NCI-H524 treated with DMSO at 0.1 percent for 48 hours (cell line): ENCODE data around the gene ZNF710.
A peak's percentile ranks its signal among the peaks of the same experiment; 100 is the strongest.
"Not testable (repeated sequence)": the region's sequence is repeated elsewhere in the genome, so short reads cannot be mapped to it uniquely, and the experiment has no call there.

Experiments used
- DNase-seq: peaks from one replicate; lab custom pipeline; 2025; lab: John Stamatoyannopoulos, UW

ZNF710 gene

DNA sequence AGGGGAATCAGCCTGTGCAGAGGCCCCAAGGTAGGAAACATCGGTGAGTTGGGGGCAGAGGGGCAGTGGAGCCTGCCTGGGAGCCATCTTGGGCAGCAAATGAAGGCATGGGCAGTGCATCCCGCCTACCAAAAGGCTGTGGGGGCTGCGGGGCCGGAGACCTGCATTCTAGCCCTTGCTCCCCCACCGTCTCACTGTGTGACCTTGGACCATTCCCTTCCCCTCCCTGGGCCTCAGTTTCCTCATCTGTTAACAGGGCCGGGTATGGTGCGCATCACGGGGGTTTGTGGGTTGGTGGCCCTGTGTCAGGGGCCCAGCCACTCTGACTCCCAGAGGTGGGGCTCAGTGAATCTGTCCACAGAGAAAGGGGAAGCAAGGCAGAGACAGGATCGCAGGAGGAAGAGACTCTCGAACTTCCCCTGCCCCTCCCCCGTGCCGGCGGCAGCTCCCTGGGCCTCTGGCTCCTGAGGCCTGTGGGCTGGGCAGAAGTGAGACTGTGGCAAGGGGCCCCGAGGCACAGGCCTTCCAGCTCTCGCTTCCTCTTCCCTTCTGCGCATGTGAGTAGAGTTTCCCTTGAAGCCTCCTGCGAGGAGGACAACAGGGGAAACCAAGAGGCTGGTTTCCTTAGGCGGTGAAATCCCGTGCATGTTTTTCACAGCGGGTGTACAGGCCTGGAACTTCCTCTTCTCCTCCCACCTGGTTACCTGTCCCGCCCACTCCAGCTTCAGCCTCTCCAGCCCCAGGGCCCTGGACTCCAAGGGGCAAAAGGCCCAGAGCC lies 58.3 kb downstream of the ZNF710 start:
- DNase-seq = no peak

DNA sequence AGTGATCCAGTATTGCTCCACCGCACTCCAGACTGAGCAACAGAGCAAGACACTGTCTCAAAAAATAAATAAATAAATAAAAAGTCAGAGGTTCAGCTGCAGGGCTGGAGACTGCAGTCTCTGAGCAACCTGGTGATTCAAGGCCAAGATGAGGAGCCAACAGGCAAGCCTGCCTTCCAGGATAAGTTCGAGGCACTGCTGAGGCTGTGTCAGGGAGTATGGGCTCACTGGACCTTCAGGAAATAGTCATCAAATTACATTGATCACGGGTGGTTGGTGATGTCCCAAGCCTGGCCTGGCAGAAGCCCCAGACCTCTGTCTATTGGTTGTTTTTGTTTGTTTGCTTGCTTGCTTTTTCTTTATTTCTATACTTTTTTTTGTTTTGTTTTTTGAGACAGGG lies 59.7 kb downstream of the ZNF710 start:
- no peak for DNase-seq

DNA sequence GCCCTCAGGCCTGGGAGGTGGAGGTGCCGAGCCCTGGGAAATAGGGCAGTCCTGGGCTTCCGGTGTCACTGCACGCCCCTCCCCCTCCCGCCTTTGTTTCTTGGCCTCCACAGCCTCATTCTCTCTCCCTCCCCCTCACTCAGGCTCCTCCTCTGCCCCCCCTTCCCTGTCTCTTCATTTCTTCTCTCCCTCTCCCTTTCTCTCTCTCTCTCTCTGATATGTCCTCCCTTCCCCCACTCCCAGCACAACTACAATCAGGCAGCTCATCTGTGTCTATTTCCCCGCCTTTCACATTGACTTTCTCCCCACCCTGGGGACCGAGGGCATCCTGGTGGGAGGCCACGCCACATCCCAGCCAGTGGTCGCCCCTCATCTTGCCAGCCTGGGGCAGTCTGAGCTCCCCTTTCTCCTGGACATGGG lies 60.9 kb downstream of the ZNF710 start:
- DNase-seq = no peak

DNA sequence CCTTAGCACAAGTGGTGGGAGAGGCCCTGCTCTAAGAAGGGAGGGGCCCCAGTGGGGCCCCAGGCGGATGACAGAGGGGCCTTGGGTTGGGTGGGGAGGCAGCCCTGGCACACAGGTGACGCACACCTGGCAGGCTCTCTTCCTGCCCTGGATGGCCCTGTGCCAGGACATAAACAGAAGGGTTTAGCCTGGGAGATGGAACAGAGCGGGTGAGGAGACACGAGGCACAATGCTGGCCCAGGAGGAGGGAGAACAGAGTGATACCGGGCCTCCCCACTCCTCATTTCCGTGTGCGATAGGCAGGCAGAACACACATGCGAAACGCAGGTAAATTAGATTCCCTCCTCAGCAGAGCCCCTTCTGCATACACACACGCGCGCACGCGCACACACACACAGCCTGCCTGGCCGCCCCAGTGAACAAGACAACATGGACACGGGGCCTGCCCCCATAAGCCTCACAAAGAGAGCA lies 61.4 kb downstream of the ZNF710 start:
- no peak for DNase-seq

DNA sequence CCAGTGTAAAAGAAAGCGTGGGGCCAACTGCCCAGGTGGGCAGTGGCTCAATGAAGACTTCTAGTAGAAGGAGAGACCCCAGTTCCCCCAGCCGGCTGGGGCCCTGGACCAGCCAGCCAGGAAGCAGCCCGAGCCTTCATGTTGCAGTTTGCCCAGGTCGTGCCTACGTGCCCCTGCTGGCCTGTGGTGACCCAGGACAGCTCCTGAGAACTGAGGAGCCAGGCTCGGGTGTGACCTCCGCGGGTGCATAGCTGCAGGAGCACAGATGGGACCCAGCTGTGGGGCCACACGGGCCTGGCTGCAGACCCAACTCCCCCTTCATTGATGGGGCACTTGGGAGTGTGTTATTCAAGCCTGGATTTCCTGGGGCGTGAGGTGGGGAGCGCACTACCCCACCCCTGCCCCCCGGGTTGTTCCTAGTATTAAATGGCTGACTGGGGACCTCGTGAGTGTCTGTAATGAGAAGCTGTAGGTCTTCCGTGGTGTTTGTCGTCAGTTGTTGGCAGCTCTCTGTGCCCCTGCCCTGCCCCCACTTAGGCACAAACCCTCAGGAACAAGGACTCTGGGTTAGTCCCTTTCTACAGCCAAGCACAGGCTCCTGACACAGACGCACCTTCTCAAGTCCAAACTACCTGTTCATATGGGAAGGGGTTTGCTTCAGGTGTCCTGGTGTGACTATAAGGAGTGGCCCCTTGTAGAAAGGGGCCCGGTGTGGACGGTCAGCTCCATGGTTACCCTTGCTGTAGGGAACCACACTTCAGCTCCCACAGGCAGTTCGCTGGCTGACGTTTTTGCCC lies 62.0 kb downstream of the ZNF710 start:
- DNase-seq = no peak

DNA sequence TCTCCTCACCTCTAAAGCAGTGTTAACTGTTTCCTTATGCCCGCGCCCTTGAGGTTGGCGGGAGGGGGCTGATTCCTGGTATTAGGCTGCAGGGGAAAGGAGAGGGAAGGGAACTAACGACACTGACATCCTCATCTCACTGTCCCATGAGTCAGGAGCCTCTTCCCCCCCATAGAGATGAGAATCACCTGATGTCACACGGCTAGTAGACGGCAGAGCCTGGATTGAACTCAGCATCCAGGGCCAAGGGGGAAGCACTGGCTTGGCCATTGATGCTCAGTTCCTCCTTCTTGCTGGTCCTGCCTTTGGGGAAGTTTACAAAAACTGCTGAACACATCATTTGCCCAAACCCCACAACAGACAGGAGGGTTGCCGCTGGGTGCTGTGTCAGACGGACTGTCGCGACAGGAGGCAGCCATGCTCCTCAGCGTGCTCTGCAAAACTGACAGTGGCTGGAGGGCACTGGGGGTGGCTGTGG lies 62.7 kb downstream of the ZNF710 start:
- no peak for DNase-seq

DNA sequence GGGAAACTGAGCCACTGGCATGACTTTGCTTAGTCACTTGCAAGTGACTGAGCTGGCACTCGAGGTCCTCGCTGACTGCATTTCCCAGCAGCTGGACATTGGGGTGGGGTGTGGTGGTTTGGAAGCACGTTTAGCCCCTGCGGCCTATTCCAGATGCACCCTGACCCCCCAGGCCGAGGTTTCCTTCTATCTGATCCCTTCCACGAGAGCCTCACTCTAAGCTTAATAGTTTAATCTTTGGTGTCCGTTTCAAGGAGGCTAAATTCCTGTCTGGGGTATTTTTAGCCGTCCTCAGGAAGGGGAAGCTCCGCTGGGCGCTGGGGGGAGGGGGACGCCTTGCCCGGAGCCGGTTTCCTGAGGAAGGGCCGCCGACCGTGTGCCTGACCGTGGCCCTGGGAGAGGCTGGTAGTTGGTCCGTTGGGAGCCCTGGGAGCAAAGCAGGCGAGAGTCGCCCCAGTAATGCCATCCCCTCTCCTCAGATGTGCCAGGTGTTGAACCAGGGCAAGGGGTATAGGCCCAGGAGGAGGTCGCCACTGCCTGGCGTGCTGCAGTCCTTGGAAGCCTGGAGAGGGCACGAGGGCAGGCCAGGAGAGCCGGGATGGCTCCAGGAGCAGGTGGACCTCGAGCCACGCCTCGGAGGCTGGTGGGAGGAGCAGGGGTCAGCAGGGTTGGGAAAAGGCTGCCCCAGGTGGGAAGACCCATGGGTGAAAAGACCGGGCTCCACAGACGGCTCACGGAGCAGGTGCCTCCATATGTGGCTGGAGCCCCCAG lies 64.0 kb downstream of the ZNF710 start:
- no peak for DNase-seq

DNA sequence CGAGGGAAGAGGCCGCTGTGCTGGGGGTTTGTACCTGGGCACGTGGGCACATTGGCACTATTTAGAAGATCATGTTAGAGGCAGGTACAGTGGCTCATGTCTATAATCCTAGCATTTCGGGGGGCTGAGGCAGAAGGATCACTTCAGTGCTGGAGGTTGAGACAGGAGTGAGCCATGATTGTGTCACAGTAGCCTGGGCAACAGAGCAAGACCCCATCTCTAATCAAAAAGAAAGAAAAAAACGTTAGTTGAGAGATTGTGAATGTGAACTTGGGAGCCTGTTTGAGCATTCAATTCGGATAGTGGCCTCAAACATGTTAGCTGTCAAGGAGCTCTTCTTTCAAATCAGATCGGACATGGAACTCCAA lies 64.5 kb downstream of the ZNF710 start:
- DNase-seq = no peak

DNA sequence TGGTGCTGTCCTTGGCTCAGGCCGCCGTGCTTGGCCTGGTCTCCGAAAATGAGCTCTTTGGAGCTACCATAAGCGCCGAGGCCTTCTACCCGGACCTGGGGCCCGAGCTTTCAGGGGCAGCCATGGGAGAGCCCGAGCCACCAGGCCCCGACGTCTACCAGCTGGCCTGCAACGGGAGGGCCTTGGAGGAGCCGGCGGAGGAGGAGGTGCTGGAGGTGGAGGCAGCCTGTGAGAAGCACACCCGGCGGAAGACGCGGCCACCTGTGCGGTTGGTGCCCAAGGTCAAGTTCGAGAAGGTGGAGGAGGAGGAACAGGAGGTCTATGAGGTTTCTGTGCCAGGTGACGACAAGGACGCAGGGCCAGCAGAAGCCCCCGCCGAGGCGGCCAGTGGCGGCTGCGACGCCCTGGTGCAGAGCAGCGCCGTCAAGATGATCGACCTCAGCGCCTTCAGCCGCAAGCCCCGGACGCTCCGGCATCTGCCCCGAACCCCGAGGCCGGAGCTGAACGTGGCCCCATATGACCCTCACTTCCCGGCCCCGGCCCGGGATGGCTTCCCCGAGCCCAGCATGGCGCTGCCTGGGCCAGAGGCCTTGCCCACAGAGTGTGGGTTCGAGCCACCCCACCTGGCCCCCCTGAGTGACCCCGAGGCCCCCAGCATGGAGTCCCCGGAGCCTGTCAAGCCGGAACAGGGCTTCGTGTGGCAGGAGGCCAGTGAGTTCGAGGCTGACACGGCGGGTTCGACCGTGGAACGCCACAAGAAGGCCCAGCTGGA lies 66.2 kb downstream of the ZNF710 start:
- DNase-seq = no peak

DNA sequence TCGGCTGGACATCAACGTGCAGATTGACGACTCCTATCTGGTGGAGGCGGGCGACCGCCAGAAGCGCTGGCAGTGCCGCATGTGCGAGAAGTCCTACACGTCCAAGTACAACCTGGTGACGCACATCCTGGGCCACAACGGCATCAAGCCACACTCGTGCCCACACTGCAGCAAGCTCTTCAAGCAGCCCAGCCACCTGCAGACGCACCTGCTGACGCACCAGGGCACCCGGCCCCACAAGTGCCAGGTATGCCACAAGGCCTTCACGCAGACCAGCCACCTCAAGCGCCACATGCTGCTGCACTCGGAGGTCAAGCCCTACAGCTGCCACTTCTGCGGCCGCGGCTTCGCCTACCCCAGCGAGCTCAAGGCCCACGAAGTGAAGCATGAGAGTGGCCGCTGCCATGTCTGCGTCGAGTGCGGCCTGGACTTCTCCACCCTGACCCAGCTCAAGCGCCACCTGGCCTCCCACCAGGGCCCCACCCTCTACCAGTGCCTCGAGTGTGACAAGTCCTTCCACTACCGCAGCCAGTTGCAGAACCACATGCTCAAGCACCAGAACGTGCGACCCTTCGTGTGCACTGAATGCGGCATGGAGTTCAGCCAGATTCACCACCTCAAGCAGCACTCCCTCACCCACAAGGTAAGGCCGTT lies 67.0 kb downstream of the ZNF710 start:
- DNase-seq = no peak

DNA sequence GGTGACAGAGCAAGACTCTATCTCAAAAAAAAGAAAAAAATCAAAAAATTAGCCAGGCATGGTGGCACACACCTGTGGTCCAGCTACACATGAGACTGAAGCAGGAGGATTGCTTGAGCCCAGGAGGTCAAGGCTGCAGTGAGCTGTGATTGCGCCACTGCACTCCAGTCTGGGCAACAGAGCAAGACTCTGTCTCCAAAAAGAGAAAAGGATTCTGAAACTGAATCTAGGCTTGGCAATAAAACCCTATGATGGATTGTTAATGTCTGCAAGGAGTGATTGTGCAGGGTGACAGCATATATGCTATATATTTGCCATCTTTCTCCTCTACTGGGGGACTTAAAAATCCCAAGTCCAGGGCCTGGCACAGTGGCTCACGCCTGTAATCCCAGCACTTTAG lies 69.5 kb downstream of the ZNF710 start:
- not testable (repeated sequence) for DNase-seq

DNA sequence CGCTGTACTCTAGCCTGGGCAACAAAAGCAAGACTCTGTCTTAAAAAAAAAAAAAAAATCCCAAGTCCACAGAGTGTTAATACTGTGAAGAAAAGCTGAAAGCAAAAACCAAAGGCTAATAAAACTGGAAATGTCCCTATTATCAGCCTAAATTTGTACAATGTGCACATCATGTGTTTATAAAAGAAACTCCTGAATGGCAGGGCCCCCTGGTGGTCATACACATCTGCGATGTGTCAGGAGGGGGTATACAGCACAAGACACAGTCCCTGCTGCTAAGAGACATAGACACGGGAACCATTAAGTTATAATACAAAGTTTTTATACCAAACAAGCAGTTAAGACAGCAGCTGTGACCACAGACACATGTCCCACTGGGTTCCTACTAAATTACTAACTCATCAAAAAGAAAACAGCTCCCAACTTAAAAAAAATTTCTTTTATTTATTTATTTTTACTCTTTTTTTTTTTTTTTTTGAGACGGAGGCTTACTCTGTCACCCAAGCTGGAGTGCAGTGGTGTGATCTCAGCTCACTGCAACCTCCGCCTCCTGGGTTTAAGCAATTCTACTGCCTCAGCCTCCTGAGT lies 70.2 kb downstream of the ZNF710 start:
- DNase-seq = peak; percentile 22

DNA sequence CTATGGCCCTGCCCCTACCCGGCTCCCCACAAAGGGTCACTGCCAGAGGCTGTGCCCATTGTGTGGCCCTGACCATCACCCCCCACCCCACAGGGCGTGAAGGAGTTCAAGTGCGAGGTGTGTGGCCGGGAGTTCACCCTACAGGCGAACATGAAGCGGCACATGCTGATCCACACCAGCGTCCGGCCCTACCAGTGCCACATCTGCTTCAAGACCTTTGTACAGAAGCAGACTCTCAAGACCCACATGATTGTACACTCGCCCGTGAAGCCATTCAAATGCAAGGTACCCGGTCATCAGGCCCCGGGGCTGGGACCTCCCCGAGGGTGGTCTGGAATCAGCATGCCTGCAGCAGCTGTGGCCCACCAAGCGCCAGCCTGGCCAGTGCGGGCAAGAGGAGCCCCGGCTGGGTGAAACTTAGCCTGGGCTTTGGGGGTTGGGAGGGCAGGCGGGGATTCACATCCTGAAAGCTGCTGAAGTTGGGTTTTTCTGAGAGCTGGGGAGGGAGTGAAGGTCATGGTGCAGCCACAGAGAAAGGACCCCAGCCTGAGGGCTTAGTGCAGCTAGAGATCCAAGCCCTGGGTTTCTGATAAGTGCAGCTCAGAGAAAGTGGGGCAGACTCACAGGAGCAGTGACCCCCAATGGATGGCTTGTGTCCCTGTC lies 72.0 kb downstream of the ZNF710 start:
- no peak for DNase-seq

DNA sequence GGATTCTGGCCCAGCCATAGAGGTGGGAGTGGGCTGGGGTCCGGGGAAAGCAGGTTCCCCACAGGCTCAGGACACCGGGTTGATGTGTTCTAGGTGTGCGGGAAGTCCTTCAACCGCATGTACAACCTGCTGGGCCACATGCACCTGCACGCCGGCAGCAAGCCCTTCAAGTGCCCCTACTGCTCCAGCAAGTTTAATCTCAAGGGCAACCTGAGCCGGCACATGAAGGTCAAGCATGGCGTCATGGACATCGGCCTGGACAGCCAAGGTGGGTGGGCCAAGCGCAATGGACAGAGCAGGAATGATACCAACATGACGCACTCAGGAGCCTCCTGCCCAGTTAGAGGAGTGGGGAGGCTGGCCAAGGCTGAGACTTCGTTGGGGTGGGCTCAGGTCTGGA lies 72.9 kb downstream of the ZNF710 start:
- no peak for DNase-seq

DNA sequence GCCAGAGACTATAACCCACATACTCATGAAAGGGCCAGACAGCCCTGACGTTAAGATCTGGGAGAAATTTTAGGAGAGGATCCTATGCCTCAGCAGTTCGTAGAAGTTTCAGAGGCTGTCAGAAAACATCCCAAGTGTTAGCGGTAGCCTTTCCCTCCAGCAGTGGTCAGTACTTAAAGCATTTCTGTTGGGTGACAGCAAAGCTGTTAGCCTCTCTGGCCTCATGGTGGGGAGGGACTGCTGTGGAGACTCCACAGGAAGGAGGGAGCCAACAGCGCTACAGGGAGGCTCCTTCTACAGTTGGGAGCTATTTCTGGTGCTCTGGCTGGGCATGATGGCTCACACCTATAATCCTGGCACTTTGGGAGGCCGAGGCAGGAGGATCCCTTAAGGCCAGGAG lies 73.8 kb downstream of the ZNF710 start:
- no peak for DNase-seq

DNA sequence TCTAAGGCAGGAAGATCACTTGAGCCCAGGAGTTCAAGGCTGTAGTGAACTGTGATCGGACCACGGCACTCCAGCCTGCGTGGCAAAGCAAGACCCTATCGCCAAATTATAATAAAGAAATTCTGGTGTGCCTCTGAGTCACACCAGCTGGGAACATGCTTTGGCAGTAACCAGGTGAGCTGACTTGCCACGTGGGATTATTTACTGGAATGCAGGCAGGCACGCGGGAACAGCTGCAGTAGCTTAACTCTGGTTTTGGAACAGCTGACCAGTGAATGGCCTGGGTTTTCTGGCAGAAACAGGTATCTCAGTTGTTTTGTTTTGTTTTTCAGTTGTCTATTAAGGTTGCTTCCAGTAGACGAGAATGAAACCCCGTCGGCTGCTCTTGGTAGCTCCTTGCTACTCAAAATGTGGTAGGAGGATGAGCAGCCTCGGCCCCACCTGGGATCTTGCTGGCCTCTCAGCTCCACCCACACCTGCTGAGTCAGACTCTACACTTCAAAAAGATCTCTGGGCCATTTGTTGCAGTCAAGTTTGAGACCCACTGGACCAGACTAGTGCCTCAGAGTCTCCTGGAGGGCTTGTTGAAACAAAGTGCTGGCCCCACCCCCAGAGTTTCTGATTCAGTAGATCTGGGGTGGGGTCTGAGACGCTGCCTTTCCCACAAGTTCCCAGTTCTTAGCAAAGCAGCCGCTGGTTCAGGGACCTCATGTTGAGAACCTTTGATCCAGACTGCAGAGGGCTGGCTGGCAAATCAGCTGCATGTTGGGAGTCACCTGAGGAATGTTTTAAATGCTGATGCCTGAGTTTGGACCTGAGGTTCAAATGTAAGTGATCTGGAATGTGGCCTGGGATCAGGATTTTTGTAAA lies 74.5 kb downstream of the ZNF710 start:
- DNase-seq = no peak

DNA sequence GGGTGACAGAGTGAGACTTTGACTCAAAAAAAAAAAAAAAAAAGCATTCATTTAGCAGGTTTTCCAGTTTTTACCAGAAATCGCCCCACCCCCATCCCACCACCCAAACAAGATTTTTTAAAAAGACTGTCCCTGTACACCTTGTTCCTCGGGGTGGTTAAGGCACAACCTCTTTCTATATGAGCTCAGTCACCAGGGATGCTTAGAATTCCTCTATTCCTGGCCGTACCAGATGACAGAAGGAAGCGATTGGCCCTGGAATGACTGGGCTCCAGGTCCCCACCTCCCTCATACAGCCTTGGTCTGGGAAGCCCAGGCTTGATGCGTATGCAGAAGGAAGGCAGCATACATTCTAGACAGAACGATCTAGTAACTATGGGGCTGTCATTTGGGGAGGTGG lies 75.6 kb downstream of the ZNF710 start:
- DNase-seq = no peak

DNA sequence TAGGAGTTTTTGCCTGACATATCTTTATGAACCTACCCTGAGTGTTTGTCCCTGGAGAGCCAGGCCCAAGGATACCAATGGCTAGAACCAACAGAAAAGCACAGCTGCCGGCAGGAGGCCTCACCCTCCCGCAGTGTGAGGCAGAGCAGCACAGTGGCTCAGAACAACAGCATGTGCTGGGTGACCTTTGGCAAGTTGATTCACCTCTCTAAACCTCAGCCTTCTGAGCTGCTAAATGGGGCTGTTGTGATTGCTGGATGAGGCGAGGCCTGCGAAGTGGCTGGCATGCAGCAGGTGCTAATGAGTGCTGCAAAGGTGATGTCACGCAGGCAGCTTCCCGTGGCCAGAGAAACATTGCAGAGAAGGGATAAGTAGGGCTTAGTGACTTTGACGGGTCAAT lies 77.8 kb downstream of the ZNF710 start:
- DNase-seq = no peak
